ENCODE results near the gene USP32.
A peak's percentile ranks its signal among the peaks of the same experiment; 100 is the strongest.

The USP32 gene

GRCh38 chr17:60328679-60329078 is 63.3 kb downstream of the USP32 start:
- DNase-seq: no peak

- no peak for DNase-seq
These were observed 64.0 kb downstream of the USP32 start for GRCh38 chr17:60327901-60328273.

GRCh38 chr17:60327134-60327900 is 64.6 kb downstream of the USP32 start:
- DNase-seq: no peak

GRCh38 chr17:60326702-60327101 is 65.2 kb downstream of the USP32 start:
- no peak for DNase-seq

DNA sequence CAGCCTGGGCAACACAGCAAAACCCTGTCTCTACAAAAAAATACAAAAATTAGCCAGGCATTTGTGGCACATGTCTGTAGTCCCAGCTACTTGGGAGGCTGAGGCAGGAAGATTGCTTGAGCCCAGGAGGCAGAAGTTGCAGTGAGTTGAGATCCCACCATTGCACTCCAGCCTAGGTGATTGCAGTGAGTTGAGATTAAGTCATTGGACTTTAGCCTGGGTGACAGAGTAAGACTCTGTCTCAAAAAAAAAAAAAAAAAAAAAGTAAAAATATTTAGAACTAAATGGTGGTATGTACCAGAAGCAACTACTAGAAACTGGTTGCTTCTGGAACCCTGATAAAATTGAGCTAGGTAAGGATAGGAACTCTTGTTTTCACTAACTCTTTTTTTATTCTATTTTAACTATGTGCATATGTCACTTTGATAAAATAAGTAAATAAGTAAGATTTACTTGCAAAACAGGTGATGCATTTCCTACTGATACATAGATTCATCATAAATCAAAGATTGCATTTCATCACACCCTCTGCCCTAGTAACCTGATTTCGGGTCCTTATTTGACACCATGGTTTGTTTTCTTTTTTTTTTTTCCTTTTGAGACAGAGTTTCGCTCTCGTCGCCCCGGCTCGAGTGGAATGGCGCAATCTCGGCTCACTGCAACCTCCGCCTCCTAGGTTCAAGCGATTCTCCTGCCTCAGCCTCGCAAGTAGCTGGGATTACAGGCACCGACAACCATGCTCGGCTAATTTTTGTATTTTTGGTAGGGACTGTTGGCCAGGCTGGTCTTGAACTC is 66.0 kb downstream of the USP32 start:
- no peak for DNase-seq

- no peak for DNase-seq
These were observed 68.2 kb downstream of the USP32 start for GRCh38 chr17:60323754-60324153.

- no peak for DNase-seq
These were observed 69.9 kb downstream of the USP32 start for GRCh38 chr17:60322056-60322387.

- no peak for DNase-seq
These were observed 70.4 kb downstream of the USP32 start for GRCh38 chr17:60321336-60322055.

GRCh38 chr17:60318830-60319229 is 73.1 kb downstream of the USP32 start:
- no peak for DNase-seq

- no peak for DNase-seq
These were observed 73.6 kb downstream of the USP32 start for GRCh38 chr17:60318326-60318725.

- no peak for DNase-seq
These were observed 76.3 kb downstream of the USP32 start for GRCh38 chr17:60315650-60316049.

- DNase-seq: peak in 1 of 2 experiments; percentile 8
These were observed 77.0 kb downstream of the USP32 start for GRCh38 chr17:60314900-60315299.

DNA sequence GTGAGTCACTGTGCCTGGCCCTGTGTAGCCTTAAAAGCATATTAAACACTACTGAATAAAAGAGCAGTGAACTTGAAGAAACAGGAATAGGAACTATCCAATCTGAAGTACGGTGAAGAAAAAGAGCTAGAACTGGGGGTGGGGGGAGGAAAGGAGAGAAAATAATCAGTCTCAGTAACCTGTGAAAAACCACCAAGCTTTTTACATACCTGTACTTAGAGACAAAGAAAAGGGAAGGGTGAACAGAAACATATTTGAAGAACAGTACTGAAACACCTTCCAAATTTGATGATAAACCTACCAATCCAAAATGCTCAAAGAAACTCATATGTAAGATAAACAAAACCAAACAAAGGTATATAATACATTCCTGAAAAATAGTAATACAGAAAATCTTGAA is 77.5 kb downstream of the USP32 start:
- no peak for DNase-seq

DNA sequence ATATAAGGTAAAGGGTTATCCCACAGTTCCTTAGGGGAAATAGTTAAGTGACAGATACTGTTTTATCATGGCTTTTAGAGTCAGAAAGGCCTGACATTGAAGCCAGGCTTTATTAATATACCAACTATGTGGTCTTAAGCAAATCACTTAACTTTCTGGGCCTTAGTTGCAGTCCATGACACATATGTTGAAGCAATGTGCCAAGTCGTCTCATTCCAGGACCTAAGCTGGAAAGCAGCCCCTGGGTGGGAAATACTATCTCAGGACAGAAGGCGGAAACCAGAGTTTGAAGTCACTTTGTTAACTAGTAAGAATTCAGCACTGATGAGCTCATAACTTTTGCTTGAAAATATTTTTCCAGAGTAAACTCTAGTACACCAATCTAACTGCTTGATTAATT is 80.0 kb downstream of the USP32 start:
- DNase-seq: no peak

GRCh38 chr17:60311186-60311585 is 80.7 kb downstream of the USP32 start:
- DNase-seq: no peak

- DNase-seq: no peak
These were observed 86.8 kb downstream of the USP32 start for GRCh38 chr17:60305141-60305540.

GRCh38 chr17:60304502-60304901 is 87.4 kb downstream of the USP32 start:
- DNase-seq: no peak

- no peak for DNase-seq
These were observed 88.4 kb downstream of the USP32 start for GRCh38 chr17:60303406-60304099.

- DNase-seq: no peak
These were observed 90.3 kb downstream of the USP32 start for GRCh38 chr17:60301649-60302048.

GRCh38 chr17:60300949-60301348 is 91.0 kb downstream of the USP32 start:
- no peak for DNase-seq

- no peak for DNase-seq
These were observed 91.9 kb downstream of the USP32 start for GRCh38 chr17:60300011-60300410.

DNA sequence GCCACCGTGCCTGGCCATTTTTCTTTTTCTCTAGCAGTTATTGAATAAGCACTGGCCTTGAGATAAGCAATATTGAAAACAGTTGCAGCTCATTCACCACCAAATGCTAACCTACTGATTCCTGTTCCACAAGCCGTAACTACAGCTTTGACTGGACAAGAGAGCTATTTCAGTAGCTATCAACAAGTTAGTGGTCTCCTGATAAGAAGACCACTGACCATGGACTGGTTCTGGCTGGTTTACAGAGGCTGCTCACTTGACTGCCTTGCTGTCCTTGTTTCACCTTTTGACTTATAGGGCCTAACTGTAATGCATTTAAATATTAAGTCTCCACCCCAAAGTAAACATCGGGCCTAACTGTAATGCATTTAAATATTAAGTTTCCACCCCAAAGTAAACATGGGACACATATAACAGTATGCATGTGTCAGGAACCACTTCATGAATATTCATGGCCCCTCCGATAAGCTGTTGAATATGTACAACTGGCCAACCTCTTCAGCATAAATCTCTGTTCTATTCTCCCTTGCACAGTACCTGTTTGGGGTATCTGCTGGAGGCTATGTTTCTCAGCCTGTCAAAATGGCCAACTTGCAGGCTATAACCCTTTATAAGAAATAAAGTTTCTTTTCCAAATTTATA is 94.1 kb downstream of the USP32 start:
- DNase-seq: no peak

GRCh38 chr17:60296177-60296576 is 95.8 kb downstream of the USP32 start:
- DNase-seq: no peak

All from activated CD4-positive, alpha-beta T cell treated with anti-CD3 and anti-CD28 coated beads, Interleukin-2, amount 50 U/mL, for 48 hours (primary cell).